C4-2B (cell line): ENCODE measurements around the gene TOR1AIP2.

ENCODE experiments used
- H3K27ac ChIP-seq: fragments of 450-650 bp; 2 replicates; pipeline ENCODE4 v1.5.1; 2017
- CTCF ChIP-seq: fragments of 450-650 bp; conservative IDR thresholded peaks from 2 replicates; pipeline ENCODE4 v1.5.1; 2017; ENCODE audit warnings: mild to moderate bottlenecking
- ZFX ChIP-seq: fragments of 450-650 bp; IDR thresholded peaks from 2 replicates; pipeline ENCODE4 v1.6.1; 2017

The TOR1AIP2 gene

GRCh38 chr1:179823693-179824092 lies 53.9 kb downstream of the TOR1AIP2 start:
- no peak overlapping the region for H3K27ac ChIP-seq
- no peak for TF ChIP-seq CTCF
- no peak for TF ChIP-seq ZFX

GRCh38 chr1:179822065-179822464 lies 55.5 kb downstream of the TOR1AIP2 start:
- TF ChIP-seq CTCF (no peak), ZFX (no peak)
- H3K27ac ChIP-seq, result no peak overlapping the region

GRCh38 chr1:179821524-179821923 lies 56.1 kb downstream of the TOR1AIP2 start:
- no peak overlapping the region for H3K27ac ChIP-seq
- TF ChIP-seq ZFX (no peak), CTCF (no peak)

- no peak overlapping the region for H3K27ac ChIP-seq
- no peak for TF ChIP-seq ZFX
- TF ChIP-seq CTCF, result no peak
These were observed 57.2 kb downstream of the TOR1AIP2 start for GRCh38 chr1:179820226-179820970.

GRCh38 chr1:179818743-179819173 lies 58.8 kb downstream of the TOR1AIP2 start:
- no peak for TF ChIP-seq ZFX
- TF ChIP-seq CTCF, result no peak
- H3K27ac ChIP-seq, result no peak overlapping the region

- no peak for TF ChIP-seq ZFX
- TF ChIP-seq CTCF, result no peak
These were observed 59.3 kb downstream of the TOR1AIP2 start for GRCh38 chr1:179818260-179818659.

GRCh38 chr1:179817789-179818188 lies 59.8 kb downstream of the TOR1AIP2 start:
- TF ChIP-seq CTCF (no peak), ZFX (no peak)
- no peak overlapping the region for H3K27ac ChIP-seq

More at GRCh38 chr1:179818260-179818659, 59.3 kb downstream of the TOR1AIP2 start:
- H3K27ac ChIP-seq, result no peak overlapping the region
